AG04449 (cell line): ENCODE results near the gene HCN2.

Source experiments
- CTCF ChIA-PET: fragments of 350-600 bp; formaldehyde crosslinking; extraction: SDS; loops from one replicate; lab custom pipeline; 2021; ENCODE audit warnings: antibody characterized with exemption; lab: Yijun Ruan, JAX
- POLR2A ChIA-PET: fragments of 400-600, 350-600 bp; formaldehyde crosslinking; extraction: SDS; loops from one replicate; lab custom pipeline; 2020; ENCODE audit warnings: antibody characterized with exemption, inconsistent platforms; lab: Yijun Ruan, JAX
- DNase-seq: peaks from one replicate; pipeline ENCODE4 v3.0.0-alpha.2; 2010; ENCODE audit warnings: low read depth, low spot score
- H3K4me3 ChIP-seq: 2 replicates; pipeline ENCODE4 v1.5.1; 2011; ENCODE audit warnings: low read depth, mild to moderate bottlenecking, control low read depth, low read length
- TF ChIP-seq, protein P1 (sequence below): IDR thresholded peaks from one replicate; pipeline ENCODE4 v1.5.1; 2011; ENCODE audit warnings: mild to moderate bottlenecking, moderate library complexity, low read length, control low read depth, inconsistent platforms; ENCODE audit not compliant: insufficient read depth; ENCODE audit errors: missing control alignments

Gene HCN2

DNA sequence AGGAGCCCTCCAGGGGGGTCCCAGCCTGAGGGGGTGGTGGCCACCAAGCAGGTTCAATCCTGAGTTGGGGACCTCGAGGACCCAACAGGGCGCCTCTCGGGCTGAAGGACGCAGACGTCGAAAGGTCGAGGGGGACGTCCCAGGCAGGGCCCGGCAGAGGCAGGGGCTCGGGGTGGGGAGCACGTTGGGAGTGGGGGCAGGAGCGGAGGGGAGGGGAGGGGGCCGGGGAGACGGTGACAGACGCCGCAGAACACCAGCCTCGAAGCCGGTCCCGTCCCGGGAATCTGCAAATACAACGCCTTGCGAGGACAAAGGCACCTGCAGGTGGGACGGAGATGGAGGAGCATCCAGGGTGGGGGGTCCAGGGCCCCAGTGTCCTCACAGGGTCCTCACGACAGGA lies 54.1 kb downstream of the HCN2 start:
- no peak for DNase-seq
- ChIA-PET POLR2A (no interaction called here), CTCF (no interaction called here)
- TF ChIP-seq, protein P1, sequence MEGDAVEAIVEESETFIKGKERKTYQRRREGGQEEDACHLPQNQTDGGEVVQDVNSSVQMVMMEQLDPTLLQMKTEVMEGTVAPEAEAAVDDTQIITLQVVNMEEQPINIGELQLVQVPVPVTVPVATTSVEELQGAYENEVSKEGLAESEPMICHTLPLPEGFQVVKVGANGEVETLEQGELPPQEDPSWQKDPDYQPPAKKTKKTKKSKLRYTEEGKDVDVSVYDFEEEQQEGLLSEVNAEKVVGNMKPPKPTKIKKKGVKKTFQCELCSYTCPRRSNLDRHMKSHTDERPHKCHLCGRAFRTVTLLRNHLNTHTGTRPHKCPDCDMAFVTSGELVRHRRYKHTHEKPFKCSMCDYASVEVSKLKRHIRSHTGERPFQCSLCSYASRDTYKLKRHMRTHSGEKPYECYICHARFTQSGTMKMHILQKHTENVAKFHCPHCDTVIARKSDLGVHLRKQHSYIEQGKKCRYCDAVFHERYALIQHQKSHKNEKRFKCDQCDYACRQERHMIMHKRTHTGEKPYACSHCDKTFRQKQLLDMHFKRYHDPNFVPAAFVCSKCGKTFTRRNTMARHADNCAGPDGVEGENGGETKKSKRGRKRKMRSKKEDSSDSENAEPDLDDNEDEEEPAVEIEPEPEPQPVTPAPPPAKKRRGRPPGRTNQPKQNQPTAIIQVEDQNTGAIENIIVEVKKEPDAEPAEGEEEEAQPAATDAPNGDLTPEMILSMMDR: no peak
- no peak overlapping the region for H3K4me3 ChIP-seq

DNA sequence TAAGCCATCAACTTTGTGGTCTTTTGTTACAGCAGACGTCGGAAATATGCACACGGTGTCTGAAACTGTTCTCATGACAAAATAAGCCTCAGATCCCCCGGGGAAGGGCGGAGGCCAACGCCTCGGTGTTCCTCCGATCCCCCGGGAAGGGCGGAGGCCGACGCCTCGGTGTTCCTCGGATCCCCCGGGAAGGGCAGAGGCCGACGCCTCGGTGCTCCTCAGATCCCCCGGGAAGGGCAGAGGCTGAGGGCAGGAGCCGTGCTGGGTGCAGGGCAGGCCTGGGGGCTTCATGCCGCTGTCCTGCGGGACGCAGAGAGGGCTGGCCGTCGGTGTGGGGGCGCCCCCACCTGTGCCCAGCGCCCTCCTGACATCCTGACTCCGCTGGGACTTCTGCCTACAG lies 54.7 kb downstream of the HCN2 start:
- H3K4me3 ChIP-seq: no peak overlapping the region
- ChIA-PET CTCF (no interaction called here), POLR2A (no interaction called here)
- DNase-seq: no peak
- TF ChIP-seq, protein P1: no peak

DNA sequence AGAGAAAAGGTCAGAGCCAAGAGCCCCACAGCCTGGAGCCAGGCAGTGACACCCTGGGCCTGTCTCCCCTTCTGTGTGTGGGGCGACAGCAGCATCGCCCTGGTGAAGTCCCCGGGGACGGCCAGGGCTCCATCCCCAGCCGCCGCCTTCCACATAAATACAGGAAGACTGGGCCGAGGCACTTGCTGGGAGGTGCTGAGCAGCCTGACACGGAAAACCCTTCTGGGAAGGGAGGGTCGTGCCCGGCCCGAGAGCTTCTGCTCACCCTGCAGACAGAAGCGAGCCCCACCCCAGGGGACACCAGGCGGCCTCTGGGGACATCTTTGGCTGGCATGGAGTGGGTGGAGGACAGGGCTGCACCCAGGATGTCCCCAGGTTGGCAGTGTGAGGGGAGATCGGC lies 55.1 kb downstream of the HCN2 start:
- POLR2A ChIA-PET: no interaction called here
- TF ChIP-seq, protein P1: no peak

DNA sequence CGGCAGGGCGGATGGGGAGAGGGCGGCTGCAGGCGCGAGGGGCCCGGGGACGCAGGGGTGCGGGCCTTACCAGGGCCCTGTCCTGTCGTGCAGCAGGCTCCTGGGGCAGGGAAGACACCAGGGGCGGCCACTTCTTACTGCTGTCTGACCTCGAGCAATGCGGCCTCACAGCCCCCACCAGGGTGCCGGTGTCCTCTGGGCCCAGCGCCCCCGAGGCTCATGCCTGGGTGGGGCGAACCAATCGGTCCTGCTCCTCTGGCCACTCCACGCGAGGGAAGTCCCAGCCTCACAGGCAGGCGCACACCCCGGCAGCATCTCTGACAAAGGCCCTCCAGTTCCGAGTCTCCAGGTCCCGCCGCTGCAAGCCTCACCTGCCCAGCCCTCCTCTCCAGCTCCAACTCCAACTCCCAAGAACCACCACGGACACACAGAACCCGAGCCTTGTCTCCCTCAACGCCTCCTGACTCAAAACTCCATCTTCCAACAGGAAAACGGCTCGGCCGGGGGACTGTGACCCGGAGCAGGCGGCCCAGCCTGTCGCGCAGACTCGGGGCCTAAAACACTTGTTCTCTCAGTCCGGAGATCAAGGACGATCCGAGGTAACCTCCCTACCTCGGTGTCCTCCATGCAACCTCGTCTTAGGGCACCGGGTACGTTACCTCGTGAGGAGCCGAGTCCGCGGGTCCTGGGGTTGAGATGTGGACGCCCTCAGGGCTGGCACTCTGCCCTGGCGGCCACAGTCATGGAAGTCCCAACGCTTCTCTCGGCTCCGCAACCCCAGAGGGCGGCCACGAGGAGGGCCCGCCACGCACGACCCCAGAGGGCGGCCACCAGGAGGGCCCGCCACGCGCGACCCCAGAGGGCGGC lies 56.5 kb downstream of the HCN2 start:
- POLR2A ChIA-PET: no interaction called here
- no peak for DNase-seq
- CTCF ChIA-PET: no interaction called here
- no peak overlapping the region for H3K4me3 ChIP-seq
- TF ChIP-seq, protein P1: no peak

More for the DNA sequence above, 55.1 kb downstream of the HCN2 start:
- H3K4me3 ChIP-seq: no peak overlapping the region
- DNase-seq: no peak
- CTCF ChIA-PET: no interaction called here

DNA sequence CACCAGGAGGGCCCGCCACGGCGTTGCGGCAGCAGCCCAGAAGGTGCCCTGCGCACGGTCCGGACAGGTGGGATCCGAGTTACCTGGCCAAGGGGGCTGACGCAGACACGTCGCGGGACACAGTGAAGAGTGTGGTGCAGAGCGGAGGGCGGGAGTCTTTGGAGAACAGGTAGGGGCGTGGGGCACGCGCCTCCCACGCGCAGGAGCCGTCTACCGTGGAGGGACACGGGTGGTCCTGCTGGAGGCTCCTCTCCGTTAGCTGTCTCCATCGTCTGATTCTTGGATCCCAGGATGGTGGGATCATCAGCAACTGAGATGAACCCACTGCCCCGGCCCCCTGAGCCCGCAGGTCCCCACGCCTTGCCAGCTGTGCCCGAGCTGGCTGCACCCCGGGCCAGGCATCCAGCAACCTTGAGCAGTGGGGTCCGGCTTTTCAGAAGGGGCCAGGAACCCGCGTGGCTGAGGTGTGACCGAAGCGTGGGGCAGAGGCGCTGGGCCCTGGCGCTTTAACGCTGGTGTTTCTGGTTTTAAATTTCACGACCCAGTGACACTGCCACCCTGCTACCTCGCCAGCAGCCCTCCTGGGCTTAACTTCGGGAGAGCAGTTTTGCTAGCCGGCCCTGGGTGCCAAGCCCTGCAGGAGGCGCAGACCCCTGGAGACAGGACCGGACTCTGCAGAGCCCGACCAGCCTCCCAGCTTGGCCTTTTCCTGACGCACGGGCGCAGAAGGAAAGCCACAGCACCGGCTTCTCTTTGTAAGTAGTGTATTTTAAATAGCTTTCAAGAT lies 57.3 kb downstream of the HCN2 start:
- TF ChIP-seq, protein P1: no peak

More for the DNA sequence above, 57.3 kb downstream of the HCN2 start:
- no peak overlapping the region for H3K4me3 ChIP-seq
- DNase-seq: no peak
- ChIA-PET POLR2A (no interaction called here), CTCF (no interaction called here)
